Measurements from ENCODE around the gene RAB23.

The RAB23 gene

GRCh38 chr6:57180596-57180995, 41.5 kb downstream of the RAB23 start:
- no peak for DNase-seq (ENCODE audit: low read depth)

GRCh38 chr6:57177545-57178265, 44.4 kb downstream of the RAB23 start:
- DNase-seq (ENCODE audit: low read depth) = no peak

DNA sequence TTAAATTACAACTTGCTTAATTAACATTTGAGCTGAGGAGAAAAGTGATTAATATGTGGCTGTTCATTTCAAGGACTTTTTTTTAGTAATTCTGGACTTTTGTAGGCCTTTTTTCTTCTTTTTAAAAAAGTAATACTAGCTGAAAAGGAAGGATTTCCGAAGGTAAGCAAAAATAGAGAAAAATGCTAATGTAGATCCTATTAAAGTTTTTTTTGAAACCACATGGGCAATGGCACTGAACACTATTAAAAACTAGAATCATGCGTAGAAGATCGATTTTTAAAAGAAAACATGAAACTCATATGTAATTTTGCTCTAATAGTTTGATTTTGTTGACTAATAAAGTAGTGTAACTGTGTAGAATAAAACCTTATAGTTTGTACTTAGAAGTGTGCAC, 47.6 kb downstream of the RAB23 start:
- DNase-seq (ENCODE audit: low read depth) = no peak

DNA sequence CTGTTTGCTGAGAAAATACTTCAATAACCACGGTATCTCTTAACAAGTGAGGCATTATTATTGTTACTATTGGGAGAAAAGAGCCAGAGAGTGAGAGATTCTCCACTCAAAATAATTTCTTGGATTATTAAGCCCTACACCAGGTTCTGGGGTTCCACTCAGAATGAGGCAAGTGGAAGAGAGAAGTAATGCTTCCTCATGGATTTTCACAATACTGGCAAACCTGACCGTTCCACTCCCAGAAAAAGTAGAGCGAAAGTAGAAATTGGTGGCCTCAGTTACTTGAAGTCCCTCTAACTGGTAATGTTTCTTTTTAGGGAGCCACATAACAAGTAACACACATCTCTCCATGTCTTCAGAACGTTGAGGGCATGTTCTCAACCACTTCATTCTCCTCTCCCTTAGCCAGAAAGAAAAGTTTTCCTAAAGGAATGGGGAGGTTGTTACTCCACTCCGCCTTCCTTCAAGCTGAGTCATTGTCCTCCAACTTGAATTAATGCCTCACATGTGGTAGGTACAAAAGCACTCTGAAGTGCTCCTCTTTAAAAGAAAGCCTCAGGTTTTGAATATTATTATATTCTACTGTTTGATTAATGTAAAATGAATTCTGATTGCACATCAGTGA, 48.1 kb downstream of the RAB23 start:
- no peak for DNase-seq (ENCODE audit: low read depth)

DNA sequence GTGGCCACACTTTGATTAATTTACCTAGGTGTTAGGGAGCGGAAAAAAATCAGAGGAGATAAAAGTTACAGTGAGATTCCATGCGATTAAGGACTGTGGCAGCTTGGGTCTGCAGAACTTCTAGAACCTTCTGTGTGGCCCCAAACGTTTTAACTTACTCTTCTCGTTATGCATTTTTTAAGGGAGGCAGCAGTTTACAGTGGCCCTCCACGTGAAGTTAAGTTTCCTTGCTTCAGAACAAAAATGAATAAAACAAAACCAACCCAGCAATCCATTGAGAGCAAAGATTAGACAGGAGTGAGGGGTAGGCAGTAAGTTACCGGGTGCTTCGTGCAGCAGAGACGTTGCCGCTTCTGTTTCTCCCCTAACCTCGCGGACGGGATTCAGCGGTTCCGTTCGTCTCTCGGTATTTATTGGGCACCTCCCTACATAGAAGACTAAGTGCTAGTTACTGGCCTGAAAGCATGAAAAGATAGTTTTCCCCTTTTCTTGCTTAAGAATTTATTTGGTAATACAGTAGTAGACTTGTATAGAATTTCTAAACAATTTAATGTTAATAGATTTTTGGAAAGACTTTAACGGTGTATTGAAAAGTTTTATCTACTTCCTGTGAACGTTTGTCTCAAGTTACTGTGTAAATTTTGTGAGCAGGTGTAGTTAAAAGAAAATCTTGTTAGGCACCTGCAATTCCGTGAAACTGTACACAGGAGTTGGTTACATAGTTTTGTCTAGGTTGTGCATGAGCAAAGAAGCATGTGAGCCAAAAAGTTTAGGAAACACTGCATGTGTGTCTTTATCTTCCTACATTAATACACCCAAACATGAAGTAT, 48.8 kb downstream of the RAB23 start:
- peak; percentile 7 for DNase-seq (ENCODE audit: low read depth)

DNA sequence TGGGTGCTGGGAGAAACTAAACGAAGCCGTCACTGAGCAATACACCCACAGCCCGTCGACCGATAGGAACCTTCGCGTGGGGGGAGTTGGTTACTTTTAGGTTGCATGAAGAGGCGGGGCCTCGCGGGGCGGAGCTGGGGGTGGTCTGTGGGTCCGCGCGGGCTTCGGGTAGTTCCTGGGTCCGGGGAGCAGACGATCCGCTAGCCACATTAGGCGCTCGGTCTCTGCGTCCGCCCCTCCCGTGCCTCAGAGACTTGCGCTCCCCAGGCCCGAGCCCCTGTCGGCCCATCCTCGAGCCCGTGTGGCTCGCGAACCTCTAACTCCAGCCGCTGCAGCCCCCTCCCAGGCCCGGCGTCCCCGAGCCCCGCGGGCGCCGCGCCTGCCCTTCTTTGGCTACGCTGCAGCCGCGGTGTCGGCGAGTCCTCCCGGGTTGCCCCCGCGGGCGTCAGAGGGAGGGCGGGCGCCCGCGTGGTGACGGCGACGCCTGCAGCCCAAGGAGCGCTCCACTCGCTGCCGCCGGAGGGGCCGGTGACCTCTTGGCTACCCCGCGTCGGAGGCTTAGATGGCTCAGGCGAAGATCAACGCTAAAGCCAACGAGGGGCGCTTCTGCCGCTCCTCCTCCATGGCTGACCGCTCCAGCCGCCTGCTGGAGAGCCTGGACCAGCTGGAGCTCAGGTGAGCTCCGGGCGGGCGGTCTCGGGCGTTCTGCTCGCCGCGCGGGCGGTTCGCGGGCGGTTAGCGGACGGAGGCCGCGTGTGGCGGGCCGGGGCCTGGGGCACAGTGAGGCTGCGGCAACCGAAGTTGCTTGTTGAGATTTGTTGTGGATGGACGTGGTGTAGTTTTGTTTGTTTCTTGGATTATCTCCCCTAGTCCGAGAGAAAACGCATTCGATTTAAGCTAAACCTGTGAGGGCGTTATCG, 49.7 kb downstream of the RAB23 start, which contains the start of gene BAG2:
BAG2 (plus strand) TSS at position 191 of the 920 bp plus-strand sequence; CDS start at position 563, 372 bp downstream.
- peak; percentile 89 for DNase-seq (ENCODE audit: low read depth)

DNA sequence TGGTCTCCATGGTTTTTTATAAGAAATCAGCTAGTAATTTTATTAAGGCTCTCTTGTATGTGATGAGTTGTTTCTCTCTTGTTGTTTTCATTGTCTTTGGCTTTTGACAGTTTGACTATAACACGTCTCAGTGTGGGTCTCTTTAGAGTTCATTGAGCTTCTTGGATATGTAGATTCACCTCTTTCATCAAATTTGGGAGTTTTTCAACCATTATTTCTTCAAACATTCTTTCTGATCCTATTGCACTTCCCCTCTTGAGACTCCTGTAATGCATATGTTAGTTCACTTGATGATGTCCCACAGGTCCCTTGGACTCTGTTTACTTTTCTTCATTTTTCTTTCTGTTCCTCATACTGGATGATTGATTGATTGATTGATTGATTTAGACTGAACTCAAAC, 57.0 kb downstream of the RAB23 start:
- no peak for DNase-seq (ENCODE audit: low read depth)

DNA sequence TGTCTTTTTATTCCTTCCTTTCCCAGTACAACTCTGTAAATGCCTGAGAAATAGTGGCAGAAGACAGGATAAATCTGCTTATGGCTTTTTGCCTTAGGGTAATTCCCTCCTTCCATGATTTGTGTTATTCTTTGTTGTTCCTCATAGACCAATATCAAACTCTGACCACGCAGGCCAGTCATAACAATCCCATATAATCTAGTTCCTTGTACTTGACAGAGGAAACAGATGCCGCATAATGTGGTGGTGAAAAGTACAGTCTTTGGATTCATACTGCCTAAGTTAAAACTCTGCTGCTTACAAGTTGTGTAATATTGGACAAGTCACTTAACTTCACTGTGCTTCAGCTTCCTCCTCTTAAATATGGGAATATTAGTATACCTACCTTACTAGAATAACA, 58.2 kb downstream of the RAB23 start:
- DNase-seq (ENCODE audit: low read depth) = no peak

- DNase-seq (ENCODE audit: low read depth) = no peak
These were observed 59.6 kb downstream of the RAB23 start for GRCh38 chr6:57162516-57162915.

- DNase-seq (ENCODE audit: low read depth) = no peak
These were observed 60.1 kb downstream of the RAB23 start for GRCh38 chr6:57162028-57162427.

- DNase-seq (ENCODE audit: low read depth) = no peak
These were observed 63.0 kb downstream of the RAB23 start for GRCh38 chr6:57159127-57159526.

GRCh38 chr6:57158658-57159057, 63.4 kb downstream of the RAB23 start:
- no peak for DNase-seq (ENCODE audit: low read depth)

GRCh38 chr6:57147955-57148858, 73.9 kb downstream of the RAB23 start:
- DNase-seq (ENCODE audit: low read depth) = no peak

DNA sequence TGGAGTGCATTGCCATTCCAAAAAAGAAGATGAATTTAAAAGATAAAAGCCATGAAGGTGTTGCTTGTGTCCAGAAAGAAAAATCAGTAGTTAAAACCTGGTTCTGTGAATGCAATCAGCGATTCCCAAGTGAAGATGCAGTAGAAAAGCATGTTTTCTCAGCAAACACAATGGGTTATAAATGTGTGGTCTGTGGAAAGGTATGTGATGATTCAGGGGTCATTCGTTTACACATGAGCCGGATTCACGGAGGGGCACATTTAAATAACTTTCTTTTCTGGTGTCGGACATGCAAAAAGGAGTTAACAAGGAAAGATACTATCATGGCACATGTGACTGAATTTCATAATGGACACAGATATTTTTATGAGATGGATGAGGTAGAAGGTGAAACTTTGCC, 74.7 kb downstream of the RAB23 start:
- DNase-seq (ENCODE audit: low read depth) = no peak

- DNase-seq (ENCODE audit: low read depth) = no peak
These were observed 78.4 kb downstream of the RAB23 start for GRCh38 chr6:57143690-57144089.

DNA sequence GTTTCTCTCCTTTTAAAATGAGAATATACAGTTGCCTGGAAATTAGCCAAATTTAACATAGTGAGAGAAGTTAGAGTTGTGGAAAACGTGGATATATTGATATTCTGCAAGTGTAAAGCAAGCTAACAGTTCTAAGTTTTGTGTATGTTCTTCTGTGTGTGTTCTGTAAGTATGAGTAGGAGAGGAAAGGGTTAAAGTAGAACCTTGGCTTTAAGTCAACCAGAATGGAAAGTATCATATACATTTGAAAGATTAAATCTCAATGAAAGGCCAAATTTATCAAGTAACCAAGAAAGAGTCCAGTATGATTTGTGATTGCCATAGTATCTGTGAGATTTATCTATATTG, 80.0 kb downstream of the RAB23 start:
- DNase-seq (ENCODE audit: low read depth) = no peak

DNA sequence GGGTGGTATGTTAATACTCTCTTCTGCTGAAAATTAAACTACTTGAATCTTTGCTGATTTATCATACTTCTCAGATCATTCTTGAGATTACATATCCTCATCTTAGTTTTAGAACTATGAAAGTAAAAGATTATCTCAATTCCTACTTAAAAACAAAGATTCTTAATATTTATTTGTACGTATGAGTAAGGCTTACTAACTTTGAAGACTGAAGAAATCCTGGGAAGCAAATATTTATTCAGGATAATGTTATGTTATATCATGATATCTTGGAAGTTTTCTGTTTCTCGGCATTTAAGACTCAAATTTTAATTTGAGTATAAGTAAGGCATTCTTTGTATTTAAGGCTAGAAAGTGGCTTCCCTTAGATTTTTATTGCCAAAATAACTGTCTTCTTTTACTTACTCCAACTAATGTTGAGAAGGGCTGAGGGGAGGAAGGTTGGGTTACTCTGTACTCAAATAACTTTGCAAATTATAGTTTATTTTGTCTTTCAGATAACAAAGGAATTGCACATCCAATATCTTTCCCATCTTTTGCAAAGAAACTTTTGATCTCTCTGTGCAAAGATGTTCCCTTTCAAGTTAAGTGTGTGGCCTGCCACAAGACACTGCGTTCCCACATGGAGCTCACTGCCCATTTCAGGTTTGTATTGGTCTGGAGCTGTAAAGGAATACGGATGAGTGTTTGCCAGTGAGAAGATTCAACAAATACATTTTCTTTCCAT, 80.5 kb downstream of the RAB23 start:
- no peak for DNase-seq (ENCODE audit: low read depth)

GRCh38 chr6:57138026-57138425, 84.1 kb downstream of the RAB23 start:
- DNase-seq (ENCODE audit: low read depth) = no peak

- DNase-seq (ENCODE audit: low read depth) = no peak
These were observed 84.8 kb downstream of the RAB23 start for GRCh38 chr6:57137350-57137749.
